HCT116 (cell line): Measurements from ENCODE around the gene MED1. TPM values are rescaled to one million over a fixed set of nuclear protein-coding genes. Genes with fewer than 3 reads are reported as not detected.
"Not testable (repeated sequence)": the region's sequence is repeated elsewhere in the genome, so short reads cannot be mapped to it uniquely, and the experiment has no call there.

Experiments
- ATAC-seq: fragments of 200-7000 bp; cut with Tn5 transposase; 2 replicates; pipeline ENCODE4 v1.9.1; 2020; ENCODE audit warnings: mild to moderate bottlenecking, moderate library complexity
- BruUV-seq: library from RNA; stranded (reverse); fragments of 400-500 nt; replicated peaks from 2 replicates; lab custom pipeline; 2021; lab: Mats Ljungman, UMichigan
- CTCF ChIA-PET: fragments of 300-600 bp; sonication (Branson Sonifier 250); formaldehyde crosslinking; loops from one replicate; lab custom pipeline; 2021; ENCODE audit warnings: antibody characterized with exemption; lab: Charles Lee
- POLR2A ChIA-PET: fragments of 300-600, 350-600 bp; sonication (Branson Sonifier 250); formaldehyde crosslinking; loops from one replicate; lab custom pipeline; 2021; ENCODE audit warnings: antibody characterized with exemption; lab: Charles Lee
- RAD21 ChIA-PET, 2 experiments: fragments of 300-600 bp; sonication (Branson Sonifier 250); formaldehyde crosslinking; loops; one replicate each; lab custom pipeline; 2023; ENCODE audit warnings: low total read pairs in 2 of 2; ENCODE audit not compliant: uncharacterized antibody in 2 of 2, unreplicated experiment in 2 of 2, low non-redundant PET in 1 of 2; lab: Charles Lee
- DNase-seq: peaks from one replicate; pipeline ENCODE4 v3.0.0-alpha.2; 2010; ENCODE audit warnings: low read depth, low spot score
- H2AFZ ChIP-seq: fragments of 200-600 bp; shearing (Covaris generic), sonication (generic); 2 replicates; pipeline ENCODE4 v1.6.1; 2017; ENCODE audit warnings: low read depth, mixed run types, mixed read lengths, antibody characterized with exemption, low read length; ENCODE audit not compliant: poor library complexity, severe bottlenecking
- H3K27ac ChIP-seq: 2 replicates; pipeline ENCODE4 v1.5.1; 2012; ENCODE audit warnings: low read depth, low read length
- H3K27me3 ChIP-seq: fragments of 200-600 bp; sonication (generic); 2 replicates; pipeline ENCODE4 v1.6.1; 2016; ENCODE audit warnings: mixed run types, low read length, mixed read lengths; ENCODE audit not compliant: insufficient read depth
- H3K36me3 ChIP-seq, 2 experiments: fragments of 200-500 bp in 1 of 2; fragments of 200-600 bp in 1 of 2; sonication (Bioruptor generic) in 1 of 2; sonication (generic) in 1 of 2; 2 replicates each; pipeline versions ENCODE4 v1.5.1 to v1.6.1; 2014 to 2016; ENCODE audit warnings: low read length in 2 of 2, inconsistent platforms in 1 of 2, mixed read lengths in 1 of 2, mixed run types in 1 of 2; ENCODE audit not compliant: insufficient read depth in 2 of 2, control insufficient read depth in 1 of 2
- H3K4me1 ChIP-seq, 2 experiments: fragments of 200-600 bp in 1 of 2; sonication (generic) in 1 of 2; 2 replicates each; pipeline versions ENCODE4 v1.5.1 to v1.6.1; 2012 to 2017; ENCODE audit warnings: low read length in 2 of 2, inconsistent platforms in 1 of 2, mild to moderate bottlenecking in 1 of 2, mixed read lengths in 1 of 2, mixed run types in 1 of 2, moderate library complexity in 1 of 2; ENCODE audit not compliant: insufficient read depth in 2 of 2, control insufficient read depth in 1 of 2
- H3K4me2 ChIP-seq: fragments of 200-600 bp; sonication (generic); 2 replicates; pipeline ENCODE4 v1.6.1; 2017; ENCODE audit warnings: mixed run types, low read length, mixed read lengths
- H3K4me3 ChIP-seq, 2 experiments: fragments of 200-600 bp in 1 of 2; sonication (generic) in 1 of 2; replicated peaks in 1 of 2; 2 replicates each; pipeline ENCODE4 v1.5.1; 2011 to 2016; ENCODE audit warnings: low read length in 2 of 2, control low read depth in 1 of 2, low read depth in 1 of 2, mild to moderate bottlenecking in 1 of 2, mixed read lengths in 1 of 2, mixed run types in 1 of 2
- H3K79me2 ChIP-seq: fragments of 200-600 bp; sonication (generic); 2 replicates; pipeline ENCODE4 v1.6.1; 2017; ENCODE audit warnings: mild to moderate bottlenecking, mixed run types, low read length, moderate library complexity, mixed read lengths; ENCODE audit not compliant: insufficient read depth
- H3K9ac ChIP-seq: fragments of 200-600 bp; sonication (generic); 2 replicates; pipeline ENCODE4 v1.6.1; 2016; ENCODE audit warnings: low read length, mixed read lengths
- H3K9me2 ChIP-seq: fragments of 200-600 bp; sonication (generic), shearing (Covaris generic); 2 replicates; pipeline ENCODE4 v1.6.1; 2017; ENCODE audit warnings: mixed run types, mild to moderate bottlenecking, moderate library complexity; ENCODE audit not compliant: insufficient read depth
- H3K9me3 ChIP-seq, 2 experiments: fragments of 200-500 bp in 1 of 2; fragments of 200-600 bp in 1 of 2; sonication (Bioruptor generic) in 1 of 2; sonication (generic) in 1 of 2; 2 replicates each; pipeline ENCODE4 v1.6.1; 2014 to 2017; ENCODE audit warnings: low read length in 2 of 2, mixed read lengths in 2 of 2, inconsistent platforms in 1 of 2, low read depth in 1 of 2, mild to moderate bottlenecking in 1 of 2, mixed run types in 1 of 2, moderate library complexity in 1 of 2; ENCODE audit not compliant: control insufficient read depth in 1 of 2, insufficient read depth in 1 of 2
- H4K20me1 ChIP-seq: fragments of 200-600 bp; sonication (generic), shearing (Covaris generic); 2 replicates; pipeline ENCODE4 v1.6.1; 2017; ENCODE audit warnings: mixed run types, mild to moderate bottlenecking, moderate library complexity; ENCODE audit not compliant: insufficient read depth
- EZH2phosphoT487 ChIP-seq: fragments of 200-600 bp; IDR thresholded peaks from 2 replicates; pipeline ENCODE4 v1.6.1; 2018; ENCODE audit warnings: antibody characterized with exemption, borderline replicate concordance
- ZBTB33 ChIP-seq: IDR thresholded peaks from 2 replicates; pipeline ENCODE4 v1.6.1; 2011; ENCODE audit warnings: mild to moderate bottlenecking, low read length, moderate library complexity; ENCODE audit not compliant: insufficient replicate concordance; ENCODE audit errors: extremely low read depth
- intact Hi-C: fragments of 100-400 bp; cut with micrococcal nuclease; formaldehyde crosslinking; loops from 2 replicates; pipeline ENCODE4 v1.10.0; 2022
- total RNA-seq: library from RNA; stranded (reverse); gene quantifications from one replicate; pipeline ENCODE4 v1.2.1, GENCODE V29; 2021; ENCODE audit not compliant: unreplicated experiment

Gene MED1
- total RNA-seq, 1 experiment from 2014 or later = 55.7 TPM

- RAD21 ChIA-PET = no interaction called here
- ATAC-seq = no peak
- H4K20me1 ChIP-seq = no peaks in the 10 kb centered on the region; the same call in 1 of the 2 replicates
- H3K9me2 ChIP-seq = no peaks in the 10 kb centered on the region
- H2AFZ ChIP-seq = no peak overlapping the region
- TF ChIP-seq EZH2phosphoT487 (no peak), ZBTB33 (no peak)
- H3K4me1 ChIP-seq = no peaks in the 10 kb centered on the region
- POLR2A ChIA-PET = no interaction called here
- no TSS peak for BruUV-seq
- H3K27me3 ChIP-seq = no peaks in the 10 kb centered on the region
- intact Hi-C loops = no loop called here
- H3K27ac ChIP-seq = no peak overlapping the region
- H3K36me3 ChIP-seq = peaks cover 33 to 59% of the 10 kb centered on the region in 2 experiments
- H3K9me3 ChIP-seq = no peaks in the 10 kb centered on the region
- no peak for DNase-seq
- H3K4me2 ChIP-seq = no peak overlapping the region
- CTCF ChIA-PET = no interaction called here
- peaks cover 47% of the 10 kb centered on the region for H3K79me2 ChIP-seq
- no peak overlapping the region for H3K4me3 ChIP-seq
- no peak overlapping the region for H3K9ac ChIP-seq
Measured at GRCh38 chr17:39443326-39443725, 7.7 kb downstream of the MED1 start.

- ATAC-seq, H3K9me2 ChIP-seq, H4K20me1 ChIP-seq, RAD21 ChIA-PET, H3K9me3 ChIP-seq, H2AFZ ChIP-seq, H3K27me3 ChIP-seq, intact Hi-C loops, H3K9ac ChIP-seq, DNase-seq, H3K27ac ChIP-seq, H3K4me2 ChIP-seq, H3K4me3 ChIP-seq, BruUV-seq, CTCF ChIA-PET, H3K4me1 ChIP-seq: not testable (repeated sequence)
- H3K79me2 ChIP-seq = peaks cover 24% of the 10 kb centered on the region; the same call in 1 of the 2 replicates
- POLR2A ChIA-PET = interaction anchor here (0.7 kb wide), 1 partner anchor 48 kb away, joined by 4 read pairs; no protein-coding TSS in a partner anchor
- peaks cover 33 to 43% of the 10 kb centered on the region in 2 experiments for H3K36me3 ChIP-seq
Measured at GRCh38 chr17:39439868-39440267, 11.2 kb downstream of the MED1 start.
